NCI-H526 treated with DMSO at 0.1 percent for 48 hours (cell line): ENCODE data around the gene NCAPH2.

Experiments
- DNase-seq: peaks from one replicate; lab custom pipeline; 2025; lab: John Stamatoyannopoulos, UW

The NCAPH2 gene

DNA sequence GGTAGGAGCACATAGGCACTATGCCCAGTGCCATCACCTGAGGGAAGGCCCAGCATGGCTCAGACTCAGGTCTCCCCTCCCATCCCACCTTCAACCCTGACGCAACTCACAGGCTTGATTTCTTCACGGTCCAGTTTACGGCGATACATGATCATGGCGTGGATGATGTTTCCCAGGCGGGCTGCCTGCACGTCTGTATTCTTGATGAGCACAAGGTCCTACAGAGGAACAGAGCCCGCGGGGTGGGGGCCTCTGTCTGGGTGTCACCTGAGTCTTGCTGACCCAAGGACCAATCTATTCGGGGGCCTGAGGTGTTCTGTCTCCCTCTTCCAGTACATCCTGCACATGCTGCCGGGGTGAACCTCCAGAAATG, 66.3 kb downstream of the NCAPH2 start:
- DNase-seq = no peak
